OCI-LY3 (cell line): ENCODE data around the gene BANK1.

Experiments used
- CTCF ChIP-seq: fragments of 200-600, 300-600 bp; sonication (generic); IDR thresholded peaks from 2 replicates; pipeline ENCODE4 v1.5.1; 2014; ENCODE audit warnings: antibody characterized with exemption, low read length, low read depth
- EZH2phosphoT487 ChIP-seq: fragments of 200-600 bp; shearing (Covaris generic); IDR thresholded peaks from 2 replicates; pipeline ENCODE4 v1.6.1; 2018; ENCODE audit warnings: antibody characterized with exemption, mixed run types, low read depth

- TF ChIP-seq CTCF, result no peak
- no peak for TF ChIP-seq EZH2phosphoT487
Measured at GRCh38 chr4:101977076-101977475, 186.5 kb downstream of the BANK1 start.
